HEK293 (cell line): ENCODE data around the gene VGLL3.

Experiments
- KLF16 ChIP-seq: fragments of 450-650 bp; formaldehyde crosslinking; IDR thresholded peaks from 2 replicates; pipeline ENCODE4 v1.5.1; 2017; ENCODE audit warnings: missing biosample characterization, missing genetic modification characterization
- MEIS1 ChIP-seq: sonication (generic); formaldehyde crosslinking; IDR thresholded peaks from 2 replicates; pipeline ENCODE4 v1.8.1; 2022; ENCODE audit warnings: missing genetic modification reagents, mild to moderate bottlenecking, borderline replicate concordance
- ZNF335 ChIP-seq: fragments of 450-650 bp; formaldehyde crosslinking; conservative IDR thresholded peaks from 2 replicates; pipeline ENCODE4 v1.5.1; 2016; ENCODE audit warnings: missing biosample characterization, missing genetic modification characterization
- ZNF423 ChIP-seq: fragments of 450-650 bp; formaldehyde crosslinking; IDR thresholded peaks from 2 replicates; pipeline ENCODE4 v1.5.1; 2016; ENCODE audit warnings: missing biosample characterization, missing genetic modification characterization
- ZNF600 ChIP-seq: fragments of 450-650 bp; formaldehyde crosslinking; IDR thresholded peaks from 2 replicates; pipeline ENCODE4 v1.5.1; 2016; ENCODE audit warnings: missing biosample characterization, missing genetic modification characterization
- ZNF792 ChIP-seq: fragments of 450-650 bp; formaldehyde crosslinking; IDR thresholded peaks from 2 replicates; pipeline ENCODE4 v1.5.1; 2016; ENCODE audit warnings: missing biosample characterization, missing genetic modification characterization
- TF ChIP-seq, protein P1 (sequence below): fragments of 450-650 bp; formaldehyde crosslinking; IDR thresholded peaks from 2 replicates; pipeline ENCODE4 v1.5.1; 2016; ENCODE audit warnings: missing biosample characterization, missing genetic modification characterization

GRCh38 chr3:86986671-86987420, 4.1 kb downstream of the VGLL3 start:
- TF ChIP-seq ZNF600 (tag by site-specific recombination) (no peak), ZNF792 (tag by site-specific recombination) (no peak), MEIS1 (CRISPR knock-in tag) (no peak), ZNF423 (no peak), KLF16 (tag by site-specific recombination) (no peak), ZNF335 (tag by site-specific recombination) (no peak)
- TF ChIP-seq, protein P1, sequence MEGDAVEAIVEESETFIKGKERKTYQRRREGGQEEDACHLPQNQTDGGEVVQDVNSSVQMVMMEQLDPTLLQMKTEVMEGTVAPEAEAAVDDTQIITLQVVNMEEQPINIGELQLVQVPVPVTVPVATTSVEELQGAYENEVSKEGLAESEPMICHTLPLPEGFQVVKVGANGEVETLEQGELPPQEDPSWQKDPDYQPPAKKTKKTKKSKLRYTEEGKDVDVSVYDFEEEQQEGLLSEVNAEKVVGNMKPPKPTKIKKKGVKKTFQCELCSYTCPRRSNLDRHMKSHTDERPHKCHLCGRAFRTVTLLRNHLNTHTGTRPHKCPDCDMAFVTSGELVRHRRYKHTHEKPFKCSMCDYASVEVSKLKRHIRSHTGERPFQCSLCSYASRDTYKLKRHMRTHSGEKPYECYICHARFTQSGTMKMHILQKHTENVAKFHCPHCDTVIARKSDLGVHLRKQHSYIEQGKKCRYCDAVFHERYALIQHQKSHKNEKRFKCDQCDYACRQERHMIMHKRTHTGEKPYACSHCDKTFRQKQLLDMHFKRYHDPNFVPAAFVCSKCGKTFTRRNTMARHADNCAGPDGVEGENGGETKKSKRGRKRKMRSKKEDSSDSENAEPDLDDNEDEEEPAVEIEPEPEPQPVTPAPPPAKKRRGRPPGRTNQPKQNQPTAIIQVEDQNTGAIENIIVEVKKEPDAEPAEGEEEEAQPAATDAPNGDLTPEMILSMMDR (tag by site-specific recombination): no peak
